Lung (tissue), 13 donors: Measurements from ENCODE around the gene TPTE. TPM values are rescaled to one million over a fixed set of nuclear protein-coding genes. Genes with fewer than 3 reads are reported as not detected.
"Not testable (repeated sequence)": the region's sequence is repeated elsewhere in the genome, so short reads cannot be mapped to it uniquely, and the experiment has no call there.

Source experiments
- ATAC-seq: fragments of 200-7000 bp; cut with Tn5 transposase; one replicate; pipeline ENCODE4 v1.9.1; 2020; ENCODE audit warnings: moderate number of reproducible peaks; ENCODE audit not compliant: insufficient read depth, low FRiP score
- DNase-seq, 3 donors: peaks; one replicate each; pipeline ENCODE4 v3.0.0-alpha.2; 2013 to 2017
- H3K27ac ChIP-seq, 2 donors: one replicate each; pipeline ENCODE4 v1.5.1; 2013; ENCODE audit warnings: mild to moderate bottlenecking in 2 of 2, moderate library complexity in 2 of 2, control low read depth in 1 of 2, inconsistent platforms in 1 of 2, low read depth in 1 of 2, low read length in 1 of 2
- H3K27me3 ChIP-seq, 3 donors: one replicate each; pipeline ENCODE4 v1.5.1; 2013; ENCODE audit warnings: low read length in 2 of 3; ENCODE audit not compliant: control insufficient read depth in 3 of 3, insufficient read depth in 3 of 3
- H3K36me3 ChIP-seq, 4 donors: one replicate each; pipeline ENCODE4 v1.5.1; 2013; ENCODE audit warnings: low read length in 4 of 4, mild to moderate bottlenecking in 1 of 4, moderate library complexity in 1 of 4; ENCODE audit not compliant: control insufficient read depth in 4 of 4, insufficient read depth in 4 of 4
- H3K4me1 ChIP-seq, 5 donors: one replicate each; pipeline ENCODE4 v1.5.1; 2013; ENCODE audit warnings: low read length in 5 of 5, mild to moderate bottlenecking in 2 of 5, moderate library complexity in 1 of 5; ENCODE audit not compliant: control insufficient read depth in 5 of 5, insufficient read depth in 5 of 5
- H3K4me3 ChIP-seq: one replicate; pipeline ENCODE4 v1.5.1; 2013; ENCODE audit warnings: mild to moderate bottlenecking, control low read depth, moderate library complexity
- H3K9ac ChIP-seq, 2 donors: one replicate each; pipeline ENCODE4 v1.5.1; 2013; ENCODE audit warnings: low read length in 2 of 2, control low read depth in 1 of 2; ENCODE audit not compliant: insufficient read depth in 1 of 2
- H3K9me3 ChIP-seq, 4 donors: one replicate each; pipeline ENCODE4 v1.5.1; 2013; ENCODE audit warnings: low read length in 3 of 4, mild to moderate bottlenecking in 1 of 4, moderate library complexity in 1 of 4; ENCODE audit not compliant: control insufficient read depth in 4 of 4, insufficient read depth in 3 of 4
- CTCF ChIP-seq: IDR thresholded peaks from 2 replicates; pipeline ENCODE4 v1.5.1; 2012; ENCODE audit warnings: mild to moderate bottlenecking; ENCODE audit errors: control extremely low read depth, extremely low read depth
- WGBS, 2 donors: extraction: QIAGEN DNeasy Blood & Tissue Kit; methylation state at CpG; one replicate each; pipeline ENCODE4 v1.1.7; 2013; 5-methylcytosine and 5-hydroxymethylcytosine counted together
- polyA plus RNA-seq, 2 donors: library from polyadenylated mRNA; stranded (reverse); fragments of 200-250 nt; gene quantifications; one replicate each; pipeline ENCODE4 v1.2.1, GENCODE V29; 2013
- small RNA-seq: library from RNA; depleted of rRNA; stranded (forward); fragments of <200 nt; gene quantifications from one replicate; pipeline ENCODE3, GENCODE V24; 2014; ENCODE audit warnings: low replicate concordance
- total RNA-seq, 2 donors: library from RNA; depleted of rRNA in 1 of 2; stranded (reverse); fragments of >200 nt in 1 of 2; gene quantifications; one replicate each; pipeline ENCODE4 v1.2.1, GENCODE V29; 2014 to 2021
- donor health status: control.
- donor health status: control.
- donor health status: Bipolar disorder and iron deficiency.
- donor health status: healthy.
- donor health status: DM: yes; HTN: yes; CAD: no.

TPTE gene
- total and polyA plus RNA-seq, 4 donors = not detected

GRCh38 chr21:10641107-10641506 is 119.7 kb downstream of the TPTE start:
- Histone ChIP-seq H3K27me3 (no peaks in the 10 kb centered on the region), H3K27ac (no peak overlapping the region), H3K9me3 (peaks cover 3 to 47% (median 12%) of the 10 kb centered on the region in 4 donors), H3K4me3 (no peak overlapping the region), H3K36me3 (no peaks in the 10 kb centered on the region), H3K9ac (no peak overlapping the region), H3K4me1 (no peaks in the 10 kb centered on the region)
- 51 to 89% methylated on average over 1 of the region's 1 CpG for WGBS, 2 donors
- no peak for TF ChIP-seq CTCF
- DNase-seq (no peak), ATAC-seq (no peak)

GRCh38 chr21:10645667-10646066 is 124.3 kb downstream of the TPTE start:
- H3K9ac ChIP-seq, H3K4me1 ChIP-seq, DNase-seq, H3K4me3 ChIP-seq, H3K36me3 ChIP-seq, ATAC-seq, H3K27ac ChIP-seq, H3K27me3 ChIP-seq: not testable (repeated sequence)
- WGBS, 2 donors = 35 to 48% methylated on average over 4 of the region's 5 CpGs
- H3K9me3 ChIP-seq = peaks cover 0 to 46% (median 12%) of the 10 kb centered on the region in 4 donors

- DNase-seq, H3K4me3 ChIP-seq, H3K36me3 ChIP-seq, H3K4me1 ChIP-seq, ATAC-seq, H3K27ac ChIP-seq, H3K9ac ChIP-seq, H3K27me3 ChIP-seq: not testable (repeated sequence)
- peaks cover 0 to 26% (median 6%) of the 10 kb centered on the region in 4 donors for H3K9me3 ChIP-seq
- WGBS, 2 donors = 53 to 58% methylated on average over 4 of the region's 4 CpGs
These were observed 128.2 kb downstream of the TPTE start for GRCh38 chr21:10649350-10650149.

GRCh38 chr21:10650297-10650696 is 128.9 kb downstream of the TPTE start:
- H3K36me3 ChIP-seq, H3K27me3 ChIP-seq, H3K9ac ChIP-seq, H3K4me3 ChIP-seq, ATAC-seq, H3K4me1 ChIP-seq, H3K27ac ChIP-seq, DNase-seq: not testable (repeated sequence)
- H3K9me3 ChIP-seq = peaks cover 0 to 24% (median 6%) of the 10 kb centered on the region in 4 donors
- WGBS, 2 donors = 26 to 34% methylated on average over 2 of the region's 2 CpGs

Small RNA genes within 50 kb of the gene (small RNA-seq; reads per million reads assigned to genes)
- gene CYCSP41 = not detected
